ENCODE measurements around the gene TMEM185A. TPM values are rescaled to one million over a fixed set of nuclear protein-coding genes. Genes with fewer than 3 reads are reported as not detected.

Gene TMEM185A
- total RNA-seq, 3 donors from 2014 or later (not counting 1 experiment from before 2014, with no cell fraction given): 15.1 to 29.6 (median 26.6) TPM

DNA sequence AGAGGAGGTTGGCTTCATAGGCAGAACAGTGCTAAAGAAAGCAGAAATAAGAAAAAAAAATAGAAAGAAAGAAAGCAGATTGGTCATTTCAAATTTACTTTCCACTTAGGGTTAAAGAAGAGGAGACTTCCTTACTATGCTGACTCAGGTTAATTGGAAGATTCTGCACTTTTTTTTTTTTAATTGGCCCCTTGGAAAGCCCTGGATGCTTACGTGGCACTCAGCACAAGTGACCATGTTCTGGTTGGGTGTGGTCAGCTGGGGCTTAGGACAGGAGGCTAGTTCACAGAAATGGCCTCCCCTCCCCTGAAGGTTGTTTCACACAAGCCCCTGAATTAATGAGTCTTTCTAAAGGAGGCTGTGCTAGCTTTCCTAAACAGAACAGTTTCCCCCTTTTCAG is 58.8 kb downstream of the TMEM185A start:
- H3K27me3 ChIP-seq (ENCODE audit: control insufficient read depth, insufficient read depth, low read length): no peaks in the 10 kb centered on the region
- TF ChIP-seq, protein P1, sequence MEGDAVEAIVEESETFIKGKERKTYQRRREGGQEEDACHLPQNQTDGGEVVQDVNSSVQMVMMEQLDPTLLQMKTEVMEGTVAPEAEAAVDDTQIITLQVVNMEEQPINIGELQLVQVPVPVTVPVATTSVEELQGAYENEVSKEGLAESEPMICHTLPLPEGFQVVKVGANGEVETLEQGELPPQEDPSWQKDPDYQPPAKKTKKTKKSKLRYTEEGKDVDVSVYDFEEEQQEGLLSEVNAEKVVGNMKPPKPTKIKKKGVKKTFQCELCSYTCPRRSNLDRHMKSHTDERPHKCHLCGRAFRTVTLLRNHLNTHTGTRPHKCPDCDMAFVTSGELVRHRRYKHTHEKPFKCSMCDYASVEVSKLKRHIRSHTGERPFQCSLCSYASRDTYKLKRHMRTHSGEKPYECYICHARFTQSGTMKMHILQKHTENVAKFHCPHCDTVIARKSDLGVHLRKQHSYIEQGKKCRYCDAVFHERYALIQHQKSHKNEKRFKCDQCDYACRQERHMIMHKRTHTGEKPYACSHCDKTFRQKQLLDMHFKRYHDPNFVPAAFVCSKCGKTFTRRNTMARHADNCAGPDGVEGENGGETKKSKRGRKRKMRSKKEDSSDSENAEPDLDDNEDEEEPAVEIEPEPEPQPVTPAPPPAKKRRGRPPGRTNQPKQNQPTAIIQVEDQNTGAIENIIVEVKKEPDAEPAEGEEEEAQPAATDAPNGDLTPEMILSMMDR (IDR thresholded peaks at IDR 0.05): no peak
- no peaks in the 10 kb centered on the region for H3K36me3 ChIP-seq (ENCODE audit: control insufficient read depth, insufficient read depth, low read length)
- no peak overlapping the region for H3K4me3 ChIP-seq (ENCODE audit: low read length)
- Mint-ChIP-seq H3K27ac (peak overlapping the region in 1 of 2 donors; percentile 51), H3K4me1 (peaks cover 0 to 3% of the 10 kb centered on the region in 2 donors), H3K4me3 (no peak overlapping the region), H3K9me3 (no peaks in the 10 kb centered on the region), H3K36me3 (no peaks in the 10 kb centered on the region), H3K27me3 (ENCODE audit: low read depth in 2 of 2) (no peaks in the 10 kb centered on the region)
- H3K9me3 ChIP-seq (ENCODE audit: control insufficient read depth, insufficient read depth, low read length): no peaks in the 10 kb centered on the region
- intact Hi-C loops (cut with micrococcal nuclease): no loop called here
- H3K4me1 ChIP-seq (ENCODE audit: control insufficient read depth, insufficient read depth, low read length): peaks cover 3% of the 10 kb centered on the region
- H3K27ac ChIP-seq (ENCODE audit: low read length): no peak overlapping the region
- DNase-seq (no peak), ATAC-seq (no peak)
- no CpG with 5 or more reads among the region's 1 CpG for WGBS (ENCODE audit: insufficient coverage)

DNA sequence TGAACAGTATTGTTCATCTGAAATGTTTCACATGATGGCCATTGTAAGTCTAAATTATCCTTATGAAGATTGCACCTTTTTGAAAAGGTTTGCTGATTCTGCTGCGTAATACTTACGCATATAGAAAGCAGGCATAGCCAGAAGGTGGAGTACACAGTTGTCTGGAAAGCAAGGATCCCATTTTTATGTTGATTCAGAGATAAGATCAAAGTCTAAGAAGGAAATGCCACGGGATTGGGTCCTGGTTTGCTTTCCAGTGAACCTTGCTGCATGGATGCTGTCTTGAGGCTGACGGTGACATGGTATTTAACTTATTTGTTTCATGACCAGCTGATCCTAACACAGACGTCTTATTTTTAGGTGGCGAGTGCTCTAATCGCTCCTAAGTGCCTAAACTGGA is 59.8 kb downstream of the TMEM185A start:
- no peak overlapping the region for H3K4me3 Mint-ChIP-seq
- Histone ChIP-seq H3K4me1 (ENCODE audit: control insufficient read depth, insufficient read depth, low read length) (peaks cover 3% of the 10 kb centered on the region), H3K27ac (ENCODE audit: low read length) (no peak overlapping the region), H3K27me3 (ENCODE audit: control insufficient read depth, insufficient read depth, low read length) (no peaks in the 10 kb centered on the region), H3K9me3 (ENCODE audit: control insufficient read depth, insufficient read depth, low read length) (no peaks in the 10 kb centered on the region), H3K36me3 (ENCODE audit: control insufficient read depth, insufficient read depth, low read length) (no peaks in the 10 kb centered on the region), H3K4me3 (ENCODE audit: low read length) (no peak overlapping the region)
- H3K27me3 Mint-ChIP-seq (ENCODE audit: low read depth in 2 of 2): no peaks in the 10 kb centered on the region
- ATAC-seq (no peak), DNase-seq (no peak)
- intact Hi-C loops (cut with micrococcal nuclease): no loop called here
- H3K9me3 Mint-ChIP-seq: no peaks in the 10 kb centered on the region
- H3K27ac Mint-ChIP-seq: no peak overlapping the region
- 87% methylated on average over 7 of the region's 7 CpGs for WGBS (ENCODE audit: insufficient coverage)
- H3K4me1 Mint-ChIP-seq: peaks cover 0 to 3% of the 10 kb centered on the region in 2 donors
- TF ChIP-seq, protein P1 (IDR thresholded peaks at IDR 0.05): no peak
- H3K36me3 Mint-ChIP-seq: no peaks in the 10 kb centered on the region

DNA sequence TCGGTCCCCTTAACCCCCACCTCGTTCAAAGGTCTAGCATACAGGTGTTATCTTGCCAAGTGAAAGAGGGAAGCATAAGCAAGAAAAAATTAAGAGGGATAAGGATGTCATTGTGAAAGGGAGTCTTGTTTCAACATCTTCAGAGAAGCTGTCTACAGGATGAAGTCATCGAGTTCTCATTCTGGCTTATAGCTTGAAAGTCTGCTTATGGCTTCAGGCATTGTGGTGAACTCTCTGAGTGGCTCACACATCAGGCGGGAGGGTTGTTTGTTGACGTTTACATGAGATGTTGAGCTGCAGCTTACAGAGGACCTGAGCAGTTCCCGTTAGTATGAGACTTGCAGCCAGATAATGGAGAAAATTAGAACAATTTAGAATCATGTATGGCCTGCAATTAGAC is 60.9 kb downstream of the TMEM185A start:
- H3K27me3 ChIP-seq (ENCODE audit: control insufficient read depth, insufficient read depth, low read length): no peaks in the 10 kb centered on the region
- 91% methylated on average over 6 of the region's 6 CpGs for whole genome bisulfite sequencing (ENCODE audit: insufficient coverage)
- Mint-ChIP-seq H3K9me3 (no peaks in the 10 kb centered on the region), H3K27ac (no peak overlapping the region), H3K4me3 (no peak overlapping the region), H3K27me3 (ENCODE audit: low read depth in 2 of 2) (no peaks in the 10 kb centered on the region), H3K4me1 (peaks cover 0 to 3% of the 10 kb centered on the region in 2 donors), H3K36me3 (no peaks in the 10 kb centered on the region)
- intact Hi-C loops (cut with micrococcal nuclease): no loop called here
- no peak overlapping the region for H3K27ac ChIP-seq (ENCODE audit: low read length)
- no peaks in the 10 kb centered on the region for H3K36me3 ChIP-seq (ENCODE audit: control insufficient read depth, insufficient read depth, low read length)
- ATAC-seq (no peak), DNase-seq (no peak)
- no peaks in the 10 kb centered on the region for H3K9me3 ChIP-seq (ENCODE audit: control insufficient read depth, insufficient read depth, low read length)
- no peak overlapping the region for H3K4me3 ChIP-seq (ENCODE audit: low read length)
- peaks cover 3% of the 10 kb centered on the region for H3K4me1 ChIP-seq (ENCODE audit: control insufficient read depth, insufficient read depth, low read length)
- TF ChIP-seq, protein P1 (IDR thresholded peaks at IDR 0.05): no peak

DNA sequence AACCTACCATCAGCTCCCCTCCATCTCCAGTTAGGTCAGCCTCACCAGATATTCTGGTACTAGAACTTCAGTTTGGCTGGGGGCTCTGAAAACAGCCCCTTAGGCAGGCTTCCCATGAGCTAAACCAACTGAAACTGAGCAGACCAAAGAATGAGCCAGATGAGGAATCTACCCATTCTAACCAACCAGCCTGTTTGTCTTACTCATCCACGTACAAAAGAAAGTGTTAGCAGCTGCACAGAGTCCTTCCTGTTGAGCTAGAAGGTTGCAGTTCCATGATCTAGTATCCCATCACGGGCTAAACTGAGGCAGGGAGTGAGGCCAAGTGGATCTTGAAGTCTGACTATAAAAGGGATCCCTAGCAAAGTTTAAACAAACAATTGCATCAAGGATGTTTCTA is 61.8 kb downstream of the TMEM185A start:
- H3K4me1 ChIP-seq (ENCODE audit: control insufficient read depth, insufficient read depth, low read length): peaks cover 3% of the 10 kb centered on the region
- no peaks in the 10 kb centered on the region for H3K36me3 Mint-ChIP-seq
- TF ChIP-seq, protein P1 (IDR thresholded peaks at IDR 0.05): no peak
- H3K27me3 Mint-ChIP-seq (ENCODE audit: low read depth in 2 of 2): no peaks in the 10 kb centered on the region
- peaks cover 0 to 3% of the 10 kb centered on the region in 2 donors for H3K4me1 Mint-ChIP-seq
- H3K27me3 ChIP-seq (ENCODE audit: control insufficient read depth, insufficient read depth, low read length): no peaks in the 10 kb centered on the region
- intact Hi-C loops (cut with micrococcal nuclease): no loop called here
- ATAC-seq: no peak
- no peak overlapping the region for H3K27ac ChIP-seq (ENCODE audit: low read length)
- WGBS (ENCODE audit: insufficient coverage): 63% methylated on average over 2 of the region's 2 CpGs
- no peak overlapping the region for H3K4me3 ChIP-seq (ENCODE audit: low read length)
- DNase-seq: no peak
- no peak overlapping the region for H3K4me3 Mint-ChIP-seq
- no peaks in the 10 kb centered on the region for H3K9me3 ChIP-seq (ENCODE audit: control insufficient read depth, insufficient read depth, low read length)
- no peak overlapping the region for H3K27ac Mint-ChIP-seq
- H3K36me3 ChIP-seq (ENCODE audit: control insufficient read depth, insufficient read depth, low read length): no peaks in the 10 kb centered on the region
- no peaks in the 10 kb centered on the region for H3K9me3 Mint-ChIP-seq
